Epithelial cell of esophagus (primary cell): ENCODE data around the gene KRTAP2-1.

Experiments used
- DNase-seq: peaks from one replicate; pipeline ENCODE4 v3.0.0; 2010; ENCODE audit warnings: low read depth
- H3K4me3 ChIP-seq: 2 replicates; pipeline ENCODE4 v1.5.1; 2011; ENCODE audit warnings: mild to moderate bottlenecking, low read length, control low read depth
- TF ChIP-seq, protein P1 (sequence below): IDR thresholded peaks from 2 replicates; pipeline ENCODE4 v1.5.1; 2011; ENCODE audit warnings: low read depth, mild to moderate bottlenecking, low read length, control low read depth, inconsistent platforms; ENCODE audit not compliant: insufficient read depth; ENCODE audit errors: missing control alignments

The KRTAP2-1 gene

DNA sequence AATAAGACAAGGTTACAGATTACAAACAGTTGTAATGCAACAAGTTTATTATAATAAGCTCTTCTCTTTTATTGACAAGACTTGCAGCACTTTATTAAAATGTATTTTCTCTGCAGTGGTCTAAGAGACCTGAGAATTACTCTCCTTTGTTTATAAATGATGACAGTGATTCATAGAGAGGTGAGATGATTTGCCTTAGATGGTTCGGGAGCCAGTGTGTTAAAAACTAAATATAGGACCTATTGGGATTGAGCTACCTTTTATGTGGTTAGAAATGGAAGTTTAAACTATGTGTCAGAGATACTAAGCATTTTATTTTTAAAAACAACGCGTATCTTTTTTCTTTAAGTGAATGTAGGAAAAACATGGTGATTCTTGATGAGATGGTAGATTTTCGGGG lies 50.3 kb downstream of the KRTAP2-1 start:
- TF ChIP-seq, protein P1, sequence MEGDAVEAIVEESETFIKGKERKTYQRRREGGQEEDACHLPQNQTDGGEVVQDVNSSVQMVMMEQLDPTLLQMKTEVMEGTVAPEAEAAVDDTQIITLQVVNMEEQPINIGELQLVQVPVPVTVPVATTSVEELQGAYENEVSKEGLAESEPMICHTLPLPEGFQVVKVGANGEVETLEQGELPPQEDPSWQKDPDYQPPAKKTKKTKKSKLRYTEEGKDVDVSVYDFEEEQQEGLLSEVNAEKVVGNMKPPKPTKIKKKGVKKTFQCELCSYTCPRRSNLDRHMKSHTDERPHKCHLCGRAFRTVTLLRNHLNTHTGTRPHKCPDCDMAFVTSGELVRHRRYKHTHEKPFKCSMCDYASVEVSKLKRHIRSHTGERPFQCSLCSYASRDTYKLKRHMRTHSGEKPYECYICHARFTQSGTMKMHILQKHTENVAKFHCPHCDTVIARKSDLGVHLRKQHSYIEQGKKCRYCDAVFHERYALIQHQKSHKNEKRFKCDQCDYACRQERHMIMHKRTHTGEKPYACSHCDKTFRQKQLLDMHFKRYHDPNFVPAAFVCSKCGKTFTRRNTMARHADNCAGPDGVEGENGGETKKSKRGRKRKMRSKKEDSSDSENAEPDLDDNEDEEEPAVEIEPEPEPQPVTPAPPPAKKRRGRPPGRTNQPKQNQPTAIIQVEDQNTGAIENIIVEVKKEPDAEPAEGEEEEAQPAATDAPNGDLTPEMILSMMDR, result no peak
- no peak overlapping the region for H3K4me3 ChIP-seq

More for the DNA sequence above, 50.3 kb downstream of the KRTAP2-1 start:
- DNase-seq, result no peak
